Nucleus accumbens (tissue), 56 donors: ENCODE results near the gene SIAE.
"Not testable (repeated sequence)": the region's sequence is repeated elsewhere in the genome, so short reads cannot be mapped to it uniquely, and the experiment has no call there.

ENCODE experiments used
- DNase-seq, 56 donors: peaks; one replicate each; lab custom pipeline; 2025; lab: John Stamatoyannopoulos, UW

Gene SIAE

GRCh38 chr11:124627546-124627945 is 46.0 kb downstream of the SIAE start:
- DNase-seq: no peak

DNA sequence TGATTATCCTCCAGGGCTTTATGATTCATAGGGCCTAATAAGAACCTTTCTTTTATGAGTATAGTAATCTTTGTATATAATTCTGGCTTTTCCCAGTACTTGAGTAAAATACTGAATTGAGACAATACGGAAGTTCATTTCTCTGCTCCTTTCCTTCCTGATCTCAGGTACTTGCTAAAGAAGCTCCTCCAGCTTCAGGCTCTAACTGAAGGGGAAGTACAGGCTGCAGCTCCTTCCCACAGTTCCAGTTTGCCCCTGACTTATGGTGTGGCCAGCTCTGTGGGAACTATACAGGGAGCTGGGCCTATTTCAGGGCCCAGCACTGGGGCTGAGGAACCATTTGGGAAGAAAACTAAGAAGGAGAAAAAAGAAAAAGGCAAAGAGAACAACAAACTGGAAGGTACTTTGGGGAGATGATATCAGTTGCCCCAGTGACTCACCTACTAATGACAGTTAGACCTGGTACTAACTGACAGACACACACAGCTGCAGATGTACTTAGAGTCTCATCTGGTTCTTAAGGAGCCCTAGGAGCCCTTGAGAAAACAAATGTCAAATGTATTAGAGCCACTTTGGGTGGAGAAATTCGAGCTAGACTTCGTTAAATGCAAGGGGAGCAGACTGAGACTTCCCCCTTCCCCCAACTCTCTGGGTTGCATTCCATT is 47.9 kb downstream of the SIAE start:
- DNase-seq: no peak

DNA sequence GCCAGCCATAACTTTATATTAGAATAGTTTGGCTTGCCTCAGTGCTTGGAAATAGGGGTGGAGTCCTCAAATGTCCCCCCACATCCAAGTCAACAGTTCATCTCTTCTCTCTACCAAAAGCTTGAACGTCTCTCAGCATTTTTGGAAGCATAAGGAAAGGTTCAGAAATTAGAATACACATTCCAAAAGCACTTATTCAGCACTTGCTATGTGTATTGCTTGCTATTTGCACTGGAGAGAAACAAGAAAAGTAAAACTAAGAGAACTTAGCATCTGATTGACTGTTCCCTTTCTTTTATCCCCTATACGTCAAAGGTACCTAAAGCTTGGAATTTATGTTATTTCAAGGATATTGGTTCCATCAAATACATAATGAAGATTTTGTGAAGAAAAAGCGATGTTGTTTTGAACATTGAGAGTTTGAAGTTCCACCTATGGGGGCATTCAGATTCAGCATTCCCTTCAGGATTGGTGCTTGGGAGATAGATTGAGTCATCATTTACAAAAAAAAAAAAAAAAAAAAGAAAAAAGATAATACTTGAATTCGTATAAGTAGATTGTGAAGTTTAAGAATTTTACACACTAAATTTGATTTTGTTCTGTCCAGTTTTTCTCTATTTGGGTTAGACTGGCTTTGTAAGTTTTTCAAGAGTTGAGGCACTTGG is 49.5 kb downstream of the SIAE start:
- DNase-seq: no peak

DNA sequence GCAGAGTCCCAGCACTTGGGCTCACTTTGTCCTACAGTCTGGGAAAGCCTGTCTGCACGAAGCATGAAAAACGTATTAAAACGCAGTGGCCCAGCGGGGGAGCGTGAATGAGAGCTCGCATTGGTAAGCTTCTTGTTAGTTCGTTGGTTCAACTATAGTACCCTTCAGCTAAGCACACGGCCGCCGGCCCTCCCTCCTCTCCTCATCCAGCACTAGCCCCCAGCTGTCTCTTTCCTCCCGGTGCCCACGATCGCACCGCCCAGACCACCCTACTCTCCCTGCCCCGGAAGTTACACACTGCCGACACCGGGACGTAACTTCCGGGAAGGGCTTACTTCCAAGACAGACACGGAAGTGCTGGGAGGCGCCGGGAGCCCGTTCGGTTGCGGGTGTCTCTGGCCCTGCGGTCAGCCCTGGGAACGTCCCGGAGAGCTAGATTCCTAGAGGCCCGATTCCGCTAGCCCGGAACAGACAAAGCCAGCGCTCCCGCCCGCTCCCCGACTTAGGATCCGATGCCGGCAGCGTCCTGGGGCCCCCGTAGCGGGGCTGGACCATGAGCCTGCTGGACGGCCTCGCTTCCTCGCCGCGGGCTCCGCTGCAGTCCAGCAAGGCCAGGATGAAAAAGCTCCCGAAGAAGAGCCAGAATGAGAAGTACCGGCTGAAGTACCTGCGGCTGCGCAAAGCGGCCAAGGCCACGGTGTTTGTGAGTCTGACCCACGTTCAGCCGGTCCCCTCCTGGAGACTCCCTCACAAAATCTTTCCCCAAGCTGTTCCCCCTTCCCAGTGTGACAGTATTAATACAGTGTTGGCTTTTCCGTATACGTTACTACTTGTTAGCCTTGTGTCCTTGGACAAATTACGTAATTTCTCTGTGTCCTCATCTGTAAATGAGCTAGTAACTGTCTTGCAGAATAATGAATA is 50.7 kb downstream of the SIAE start, which contains the start of gene TBRG1:
TSS of gene TBRG1 (plus strand) at position 334 of the 921 bp plus-strand sequence. CDS start at position 554, 220 bp downstream.
- DNase-seq: peak; percentile 42 to 95 (median 86)

GRCh38 chr11:124618863-124619262 is 54.7 kb downstream of the SIAE start:
- DNase-seq: no peak

- no peak for DNase-seq
Measured at GRCh38 chr11:124612567-124613246, 60.8 kb downstream of the SIAE start.

GRCh38 chr11:124612045-124612444 is 61.5 kb downstream of the SIAE start:
- DNase-seq: no peak

DNA sequence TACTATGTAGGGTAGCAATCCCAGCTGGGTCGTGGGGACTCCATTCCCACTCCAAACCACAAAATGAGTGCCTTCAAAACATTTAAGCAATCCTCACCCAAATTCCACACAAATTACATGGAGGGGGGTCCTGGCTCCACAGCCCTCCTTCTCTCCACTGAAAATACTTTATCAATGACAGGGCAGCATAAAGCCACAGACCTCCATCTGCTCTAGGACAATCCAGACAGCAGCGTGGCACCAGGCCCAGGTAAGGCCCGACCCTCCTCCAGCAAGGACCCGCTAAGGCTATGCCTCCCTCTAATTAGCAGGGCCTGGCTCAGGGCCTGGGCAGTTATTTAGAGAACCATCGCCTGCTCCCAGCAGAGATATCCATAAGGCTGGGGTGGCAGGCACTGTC is 62.5 kb downstream of the SIAE start, which contains the start of gene PANX3:
TSS of gene PANX3 (plus strand) at position 365 of the 400 bp plus-strand sequence. CDS start 129 bp downstream, outside the sequence.
- no peak for DNase-seq

- no peak for DNase-seq
Measured at GRCh38 chr11:124610295-124610694, 63.2 kb downstream of the SIAE start.

GRCh38 chr11:124608147-124608546 is 65.4 kb downstream of the SIAE start:
- no peak for DNase-seq

DNA sequence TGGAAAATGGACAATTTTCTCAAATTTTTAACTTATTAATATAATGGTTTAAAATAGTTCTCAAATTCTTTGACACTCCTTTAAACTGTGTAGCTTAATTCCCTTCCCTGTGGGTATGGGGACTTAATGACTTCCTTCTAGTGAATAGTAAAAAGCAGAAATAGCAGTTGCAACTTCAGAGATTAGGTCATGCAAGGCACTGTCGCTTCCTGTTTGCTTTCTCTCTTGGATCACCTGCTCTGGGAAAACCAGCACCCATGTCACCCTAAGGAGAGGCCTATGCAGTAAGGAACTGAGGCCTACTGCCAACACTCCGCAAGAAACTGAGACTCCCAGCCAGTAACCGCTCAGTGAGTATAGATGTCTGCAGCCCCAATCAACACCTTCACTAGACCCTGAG is 67.8 kb downstream of the SIAE start:
- DNase-seq: peak in 1 of 56 donors; percentile 2

GRCh38 chr11:124602723-124603122 is 70.8 kb downstream of the SIAE start:
- DNase-seq: not testable (repeated sequence)

GRCh38 chr11:124602193-124602592 is 71.3 kb downstream of the SIAE start:
- DNase-seq: no peak

DNA sequence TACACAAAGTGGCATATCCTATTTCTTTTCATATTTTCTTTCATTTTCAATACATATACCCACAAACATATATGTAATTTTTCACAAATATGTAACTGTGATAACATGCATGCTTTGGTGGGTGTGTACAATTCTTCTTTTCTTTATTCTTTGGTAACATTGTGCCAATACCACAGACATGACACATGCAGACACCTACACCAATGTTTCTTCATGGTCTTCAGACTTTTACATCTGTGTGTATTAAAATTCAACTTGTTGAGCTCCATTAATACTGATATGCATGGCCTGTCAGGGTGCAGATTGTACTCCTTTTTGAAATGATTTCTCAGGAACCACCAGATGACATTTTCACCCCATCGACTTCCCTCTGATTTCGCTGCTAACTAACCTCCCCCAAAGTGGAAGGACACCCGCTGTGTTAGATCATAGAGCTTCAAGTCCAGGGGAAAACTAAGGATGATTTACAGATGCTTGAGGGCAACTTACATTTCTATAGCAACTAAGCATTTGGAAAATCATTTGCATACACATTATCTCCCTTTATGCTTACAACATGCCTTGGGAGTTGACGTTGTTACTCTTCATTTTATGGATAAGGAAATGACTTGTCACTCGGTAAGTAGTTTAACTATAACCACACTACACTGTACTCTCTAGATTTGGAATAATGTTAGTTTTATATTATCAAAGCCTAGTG is 72.8 kb downstream of the SIAE start:
- DNase-seq: no peak

DNA sequence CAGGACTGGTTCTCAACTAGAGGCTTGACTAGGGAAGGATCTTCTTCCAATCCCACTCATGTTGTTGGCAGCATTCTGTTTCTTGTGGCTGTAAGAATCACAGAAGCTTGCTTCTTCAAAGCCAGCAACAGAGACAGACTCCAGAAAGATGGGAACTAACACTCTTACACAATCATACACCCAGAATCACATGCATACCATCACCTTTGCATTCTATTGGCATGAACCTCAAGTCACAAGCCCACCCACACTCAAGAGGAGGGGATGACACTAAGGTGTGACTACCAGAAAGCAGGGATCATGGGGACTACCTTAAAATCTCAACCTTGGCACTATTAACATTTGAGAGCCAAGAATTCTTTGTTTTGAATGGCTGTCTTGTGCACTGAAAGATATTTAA is 75.9 kb downstream of the SIAE start:
- no peak for DNase-seq

GRCh38 chr11:124595302-124595701 is 78.2 kb downstream of the SIAE start:
- no peak for DNase-seq

DNA sequence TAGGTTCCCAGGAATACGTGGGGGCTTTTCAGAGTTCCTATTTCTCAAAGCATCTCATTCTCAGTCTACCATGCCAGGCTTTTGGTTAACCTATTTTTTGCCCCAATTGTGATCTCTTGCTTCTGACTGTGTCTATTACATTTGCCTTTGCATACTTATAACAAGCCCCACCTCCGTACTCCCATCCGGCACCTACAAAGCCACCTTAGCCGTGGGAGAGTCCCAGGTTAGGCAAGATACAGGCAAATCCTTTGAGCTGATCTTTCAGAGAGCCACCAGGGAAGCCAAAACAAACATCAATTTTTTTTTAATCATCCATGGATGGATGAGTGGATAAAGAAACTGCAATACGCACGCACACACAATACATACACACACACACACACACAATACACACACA is 80.9 kb downstream of the SIAE start:
- DNase-seq: no peak

DNA sequence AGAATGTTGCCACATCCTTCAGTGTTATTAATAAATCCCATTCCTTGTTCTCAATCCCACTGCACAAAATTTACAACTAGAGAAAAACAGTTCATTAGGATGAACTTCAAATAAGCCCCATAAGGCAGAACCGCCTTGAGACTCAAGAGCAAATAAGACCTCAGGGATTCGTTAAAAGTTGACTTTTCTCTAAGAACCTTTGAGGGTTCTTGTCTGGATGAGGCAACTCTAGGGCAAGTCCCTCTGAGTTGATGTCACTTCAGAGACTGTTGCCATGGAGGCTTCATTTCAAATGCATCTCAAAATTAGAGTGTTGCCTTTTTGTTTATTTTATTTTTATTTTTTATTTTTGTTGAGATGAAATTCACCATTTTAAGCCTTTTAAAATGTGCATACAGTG is 82.1 kb downstream of the SIAE start:
- no peak for DNase-seq

DNA sequence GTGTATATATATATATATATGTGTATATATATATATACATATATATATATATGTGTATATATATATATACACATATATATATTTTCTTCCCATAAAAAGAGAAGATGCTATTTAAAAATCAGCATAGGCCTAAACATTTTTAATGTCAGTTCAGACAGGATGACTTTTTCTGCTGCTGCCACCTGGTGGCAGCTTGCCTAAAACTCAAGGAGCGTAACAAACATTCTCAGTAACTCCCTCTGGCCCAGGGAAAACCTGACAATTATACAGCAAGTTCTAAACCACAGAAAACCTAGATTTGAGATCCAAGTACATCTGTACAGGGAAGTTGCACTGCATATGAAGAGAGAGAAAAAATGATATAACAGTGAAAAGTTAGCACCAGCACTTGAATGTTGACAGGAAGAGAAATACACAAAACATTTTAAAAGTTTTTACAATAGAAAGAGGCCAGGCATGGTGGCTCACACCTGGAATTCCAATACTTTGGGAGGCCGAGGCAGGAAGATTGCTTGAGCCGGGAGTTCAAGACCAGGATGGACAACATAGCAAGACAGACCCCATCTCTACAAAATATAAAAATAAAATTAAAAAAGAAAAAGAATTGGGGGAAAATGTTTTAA is 87.2 kb downstream of the SIAE start:
- peak in 23 of 56 donors; percentile 2 to 73 (median 18) for DNase-seq
